ENCODE measurements around the gene LAPTM5.

GRCh38 chr1:30725450-30726095, 32.0 kb downstream of the LAPTM5 start:
- TF ChIP-seq, protein P1, sequence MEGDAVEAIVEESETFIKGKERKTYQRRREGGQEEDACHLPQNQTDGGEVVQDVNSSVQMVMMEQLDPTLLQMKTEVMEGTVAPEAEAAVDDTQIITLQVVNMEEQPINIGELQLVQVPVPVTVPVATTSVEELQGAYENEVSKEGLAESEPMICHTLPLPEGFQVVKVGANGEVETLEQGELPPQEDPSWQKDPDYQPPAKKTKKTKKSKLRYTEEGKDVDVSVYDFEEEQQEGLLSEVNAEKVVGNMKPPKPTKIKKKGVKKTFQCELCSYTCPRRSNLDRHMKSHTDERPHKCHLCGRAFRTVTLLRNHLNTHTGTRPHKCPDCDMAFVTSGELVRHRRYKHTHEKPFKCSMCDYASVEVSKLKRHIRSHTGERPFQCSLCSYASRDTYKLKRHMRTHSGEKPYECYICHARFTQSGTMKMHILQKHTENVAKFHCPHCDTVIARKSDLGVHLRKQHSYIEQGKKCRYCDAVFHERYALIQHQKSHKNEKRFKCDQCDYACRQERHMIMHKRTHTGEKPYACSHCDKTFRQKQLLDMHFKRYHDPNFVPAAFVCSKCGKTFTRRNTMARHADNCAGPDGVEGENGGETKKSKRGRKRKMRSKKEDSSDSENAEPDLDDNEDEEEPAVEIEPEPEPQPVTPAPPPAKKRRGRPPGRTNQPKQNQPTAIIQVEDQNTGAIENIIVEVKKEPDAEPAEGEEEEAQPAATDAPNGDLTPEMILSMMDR (IDR thresholded peaks at IDR 0.05; ENCODE audit: low read length): no peak
- TF ChIP-seq EZH2 (optimal IDR thresholded peaks at IDR 0.05; ENCODE audit: low read depth, low read length): no peak

Measured in MM.1S (cell line).